Parathyroid adenoma (tissue), 2 donors: ENCODE measurements around the gene ZNF254.

Source experiments
- H2AFZ ChIP-seq: fragments of 300-600 bp; sonication (generic); one replicate; pipeline ENCODE4 v1.7.0; 2017; ENCODE audit warnings: antibody characterized with exemption, mild to moderate bottlenecking
- H3K27ac ChIP-seq: fragments of 300-600 bp; sonication (generic); one replicate; pipeline ENCODE4 v1.7.0; 2017
- H3K27me3 ChIP-seq: fragments of 300-600 bp; sonication (generic); one replicate; pipeline ENCODE4 v1.7.0; 2017; ENCODE audit warnings: low read length; ENCODE audit not compliant: control insufficient read depth, insufficient read depth
- H3K36me3 ChIP-seq: fragments of 300-600 bp; sonication (generic); one replicate; pipeline ENCODE4 v1.7.0; 2017; ENCODE audit warnings: low read length; ENCODE audit not compliant: control insufficient read depth, insufficient read depth
- H3K4me1 ChIP-seq: fragments of 300-600 bp; sonication (generic); one replicate; pipeline ENCODE4 v1.7.0; 2017; ENCODE audit warnings: control low read depth
- H3K4me2 ChIP-seq: fragments of 300-600 bp; sonication (generic); one replicate; pipeline ENCODE4 v1.7.0; 2017; ENCODE audit warnings: low read length
- H3K4me3 ChIP-seq: fragments of 300-600 bp; sonication (generic); one replicate; pipeline ENCODE4 v1.7.0; 2017; ENCODE audit warnings: low read depth, low read length
- H3K79me2 ChIP-seq: fragments of 300-600 bp; sonication (generic); one replicate; pipeline ENCODE4 v1.7.0; 2017; ENCODE audit warnings: control low read depth
- H3K9ac ChIP-seq: fragments of 300-600 bp; sonication (generic); one replicate; pipeline ENCODE4 v1.7.0; 2017; ENCODE audit warnings: mild to moderate bottlenecking
- H3K9me3 ChIP-seq: fragments of 300-600 bp; sonication (generic); one replicate; pipeline ENCODE4 v1.7.0; 2017; ENCODE audit warnings: low read length; ENCODE audit not compliant: control insufficient read depth
- TF ChIP-seq, protein P1 (sequence below): fragments of 300-600 bp; sonication (generic); IDR thresholded peaks from one replicate; pipeline ENCODE4 v1.7.0; 2017; ENCODE audit warnings: antibody characterized with exemption, mild to moderate bottlenecking
- donor health status: primary hyperparathyroidism.

Gene ZNF254

DNA sequence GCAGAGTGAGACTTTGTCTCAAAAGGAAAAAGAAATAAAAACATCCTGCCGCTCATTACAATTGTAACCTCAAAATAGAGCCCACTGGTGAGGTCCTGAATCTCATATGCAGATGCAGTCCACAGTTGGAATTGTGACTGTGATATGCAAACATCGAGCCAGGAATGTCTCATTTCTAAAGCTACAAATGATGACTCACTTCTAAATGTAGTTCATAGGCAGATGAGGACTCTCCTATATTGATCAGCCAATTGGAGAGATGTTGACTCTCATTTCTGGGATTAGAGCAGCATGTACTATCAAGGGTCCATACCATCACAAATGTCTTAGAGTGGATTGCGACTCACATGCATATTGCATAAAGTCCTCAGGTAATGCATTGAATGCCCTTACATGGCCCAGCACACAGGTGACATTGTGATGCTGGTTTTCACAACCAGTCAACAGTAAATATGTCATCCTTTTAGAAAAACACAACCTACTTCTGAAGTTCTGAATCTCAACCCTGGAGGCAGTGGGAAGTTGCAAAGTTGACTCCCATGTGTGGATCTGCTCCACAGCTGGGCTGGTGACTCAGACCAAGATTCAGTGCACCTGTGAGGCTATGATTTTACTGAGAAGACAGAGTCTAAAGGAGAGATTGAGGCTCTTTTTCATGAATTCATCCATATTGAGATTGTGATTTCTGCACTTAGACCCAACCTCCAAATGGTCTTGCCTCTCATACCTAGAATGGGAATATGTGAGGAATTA lies 16.9 kb upstream of the ZNF254 start:
- Histone ChIP-seq H2AFZ (no peak overlapping the region), H3K4me2 (no peak overlapping the region), H3K27ac (no peak overlapping the region), H3K9ac (no peak overlapping the region), H3K4me3 (no peak overlapping the region), H3K79me2 (peaks cover 6% of the 10 kb centered on the region), H3K36me3 (no peaks in the 10 kb centered on the region), H3K27me3 (no peaks in the 10 kb centered on the region), H3K9me3 (no peaks in the 10 kb centered on the region), H3K4me1 (peaks cover 10% of the 10 kb centered on the region)
- TF ChIP-seq, protein P1, sequence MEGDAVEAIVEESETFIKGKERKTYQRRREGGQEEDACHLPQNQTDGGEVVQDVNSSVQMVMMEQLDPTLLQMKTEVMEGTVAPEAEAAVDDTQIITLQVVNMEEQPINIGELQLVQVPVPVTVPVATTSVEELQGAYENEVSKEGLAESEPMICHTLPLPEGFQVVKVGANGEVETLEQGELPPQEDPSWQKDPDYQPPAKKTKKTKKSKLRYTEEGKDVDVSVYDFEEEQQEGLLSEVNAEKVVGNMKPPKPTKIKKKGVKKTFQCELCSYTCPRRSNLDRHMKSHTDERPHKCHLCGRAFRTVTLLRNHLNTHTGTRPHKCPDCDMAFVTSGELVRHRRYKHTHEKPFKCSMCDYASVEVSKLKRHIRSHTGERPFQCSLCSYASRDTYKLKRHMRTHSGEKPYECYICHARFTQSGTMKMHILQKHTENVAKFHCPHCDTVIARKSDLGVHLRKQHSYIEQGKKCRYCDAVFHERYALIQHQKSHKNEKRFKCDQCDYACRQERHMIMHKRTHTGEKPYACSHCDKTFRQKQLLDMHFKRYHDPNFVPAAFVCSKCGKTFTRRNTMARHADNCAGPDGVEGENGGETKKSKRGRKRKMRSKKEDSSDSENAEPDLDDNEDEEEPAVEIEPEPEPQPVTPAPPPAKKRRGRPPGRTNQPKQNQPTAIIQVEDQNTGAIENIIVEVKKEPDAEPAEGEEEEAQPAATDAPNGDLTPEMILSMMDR = no peak

DNA sequence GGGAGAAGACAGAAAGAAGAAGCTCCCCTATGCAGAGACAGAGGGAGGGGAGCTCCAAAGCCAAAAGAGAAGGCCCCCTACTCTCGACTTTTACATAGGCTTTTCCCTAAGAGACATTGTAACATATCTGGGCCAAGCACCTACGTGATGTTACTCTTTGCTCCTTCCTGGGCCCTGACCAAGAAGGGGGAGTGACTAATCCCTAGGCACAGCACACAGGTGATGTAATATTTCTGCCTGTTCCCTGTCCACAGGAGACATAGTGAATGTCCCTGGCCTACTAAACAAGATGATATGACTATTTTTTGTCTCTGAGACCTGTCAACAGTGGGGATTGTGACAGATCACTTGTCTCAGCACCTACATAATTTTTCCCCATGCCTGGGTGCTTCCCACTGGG lies 15.9 kb upstream of the ZNF254 start:
- Histone ChIP-seq H3K9me3 (no peaks in the 10 kb centered on the region), H3K4me2 (no peak overlapping the region), H3K4me3 (no peak overlapping the region), H2AFZ (no peak overlapping the region), H3K27me3 (no peaks in the 10 kb centered on the region), H3K27ac (no peak overlapping the region), H3K4me1 (peaks cover 10% of the 10 kb centered on the region), H3K79me2 (peaks cover 3% of the 10 kb centered on the region), H3K36me3 (no peaks in the 10 kb centered on the region), H3K9ac (no peak overlapping the region)
- TF ChIP-seq, protein P1 = no peak

DNA sequence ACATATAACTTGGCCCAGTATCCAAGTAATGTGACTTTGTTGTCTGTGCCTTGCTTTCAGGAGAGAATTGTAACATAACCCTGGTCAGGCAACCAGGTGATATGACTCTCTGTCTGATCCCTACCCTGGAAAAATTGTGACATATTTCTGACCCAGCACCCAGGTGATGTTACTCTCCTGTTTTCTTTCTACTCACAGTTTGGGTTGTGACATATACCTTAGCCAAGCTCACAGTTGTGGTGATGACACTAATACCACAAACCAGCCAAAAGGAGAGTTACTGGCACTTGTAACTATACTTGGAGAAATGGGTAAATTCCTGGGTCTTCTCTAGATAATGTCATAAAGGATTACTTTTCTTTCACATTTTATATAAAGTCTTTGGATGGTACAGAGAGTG lies 14.3 kb upstream of the ZNF254 start:
- TF ChIP-seq, protein P1 = no peak
- no peak overlapping the region for H3K4me2 ChIP-seq
- H3K9me3 ChIP-seq = no peaks in the 10 kb centered on the region
- no peak overlapping the region for H3K9ac ChIP-seq
- H3K4me3 ChIP-seq = no peak overlapping the region
- H3K36me3 ChIP-seq = no peaks in the 10 kb centered on the region
- H3K79me2 ChIP-seq = no peaks in the 10 kb centered on the region
- H3K27me3 ChIP-seq = no peaks in the 10 kb centered on the region
- no peak overlapping the region for H2AFZ ChIP-seq
- H3K4me1 ChIP-seq = peaks cover 11% of the 10 kb centered on the region
- no peak overlapping the region for H3K27ac ChIP-seq

DNA sequence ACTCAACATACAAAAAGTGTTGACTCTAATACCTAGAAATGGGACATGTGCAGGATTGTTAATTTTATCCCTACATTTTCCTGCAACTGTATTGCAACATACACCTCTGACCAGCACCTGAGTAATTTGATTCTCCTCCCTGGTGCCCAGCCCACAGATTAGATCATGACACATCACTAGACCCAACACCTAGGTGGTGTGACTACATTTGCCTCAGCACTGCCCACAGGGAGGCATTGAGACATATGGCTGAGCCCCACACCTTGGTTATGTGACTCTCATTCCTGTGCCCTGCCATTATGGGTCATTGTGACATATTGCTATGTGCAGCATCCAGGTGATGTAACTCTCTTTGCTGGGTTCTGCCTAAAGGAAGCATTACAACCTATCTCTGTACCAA lies 13.2 kb upstream of the ZNF254 start:
- H3K4me3 ChIP-seq = no peak overlapping the region
- H3K4me2 ChIP-seq = no peak overlapping the region
- H3K9ac ChIP-seq = no peak overlapping the region
- no peaks in the 10 kb centered on the region for H3K27me3 ChIP-seq
- TF ChIP-seq, protein P1 = no peak
- peaks cover 17% of the 10 kb centered on the region for H3K4me1 ChIP-seq
- H3K27ac ChIP-seq = no peak overlapping the region
- no peaks in the 10 kb centered on the region for H3K79me2 ChIP-seq
- no peaks in the 10 kb centered on the region for H3K9me3 ChIP-seq
- no peaks in the 10 kb centered on the region for H3K36me3 ChIP-seq
- H2AFZ ChIP-seq = no peak overlapping the region
